Stimulated activated CD4-positive, alpha-beta T cell treated with anti-CD3 and anti-CD28 coated beads, TNF-alpha, amount 100 ng/mL, for 24 hours (primary cell): ENCODE measurements around the gene GRAMD4.
"Not testable (repeated sequence)": the region's sequence is repeated elsewhere in the genome, so short reads cannot be mapped to it uniquely, and the experiment has no call there.

Source experiments
- DNase-seq, 3 experiments: peaks; one replicate each; pipeline ENCODE4 v3.0.0-alpha.2; 2020; ENCODE audit warnings: low read depth in 3 of 3

The GRAMD4 gene

DNA sequence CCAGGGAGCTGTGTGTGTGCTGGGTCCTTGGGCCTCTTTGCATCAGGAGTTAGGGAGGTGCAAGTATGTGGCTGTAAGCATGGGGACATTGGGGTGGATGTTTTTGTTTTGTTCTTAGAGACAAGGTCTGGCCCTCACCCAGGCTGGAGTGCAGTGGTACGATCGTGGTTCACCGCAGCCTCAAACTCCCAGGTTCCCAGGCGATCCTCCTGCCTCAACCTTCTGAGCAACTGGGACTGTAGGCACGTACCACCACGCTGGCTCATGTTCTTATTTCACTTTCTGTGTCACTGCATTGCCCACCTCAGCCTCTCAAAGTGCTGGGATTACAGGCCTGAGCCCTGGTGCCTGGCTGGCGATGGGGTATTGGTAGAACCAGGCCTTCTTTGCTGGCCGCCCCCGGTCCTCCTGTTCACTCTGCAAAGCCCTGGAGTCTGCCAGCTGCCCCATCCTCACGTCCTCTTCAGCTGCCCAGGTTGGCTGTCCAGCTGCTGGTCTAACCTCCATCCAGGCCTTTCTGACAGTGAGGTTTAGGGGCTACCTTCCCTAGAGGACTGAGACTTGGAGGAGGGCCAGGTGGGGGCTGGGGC lies 851 bp upstream of the GRAMD4 start:
- DNase-seq: no peak

DNA sequence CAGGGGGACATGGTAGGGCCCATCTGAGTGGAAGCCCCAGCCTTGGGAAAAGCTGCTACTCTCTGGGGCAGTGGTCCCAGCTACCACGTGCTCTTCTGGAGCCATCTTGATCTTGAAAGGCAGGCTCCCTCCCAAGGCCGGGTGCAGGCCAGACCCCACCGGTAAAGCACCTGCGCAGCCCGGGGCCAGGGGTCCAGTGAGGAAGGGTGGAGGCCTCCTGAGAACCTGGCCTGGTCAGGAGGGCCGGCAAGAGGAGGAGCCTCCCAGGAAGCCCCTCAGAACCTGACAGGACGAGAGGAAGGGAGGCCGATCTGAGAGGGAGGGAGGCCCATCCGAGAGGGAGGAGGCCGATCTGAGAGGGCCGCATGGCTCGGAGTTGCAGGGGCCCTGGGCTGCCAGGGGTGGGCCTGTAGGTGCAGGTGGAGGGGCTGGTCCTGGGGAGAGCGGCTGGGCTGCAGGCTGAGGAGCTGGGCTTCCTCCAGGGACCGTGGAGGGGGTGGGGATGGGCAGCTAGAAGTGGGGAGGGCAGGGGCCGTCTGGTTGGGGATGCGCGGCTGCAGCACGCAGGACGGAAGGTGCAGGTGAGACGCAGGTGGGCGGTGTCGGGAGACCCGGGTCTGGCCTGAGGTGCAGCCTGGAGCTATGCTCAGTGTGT lies 529 bp downstream of the GRAMD4 start:
- DNase-seq: no peak

DNA sequence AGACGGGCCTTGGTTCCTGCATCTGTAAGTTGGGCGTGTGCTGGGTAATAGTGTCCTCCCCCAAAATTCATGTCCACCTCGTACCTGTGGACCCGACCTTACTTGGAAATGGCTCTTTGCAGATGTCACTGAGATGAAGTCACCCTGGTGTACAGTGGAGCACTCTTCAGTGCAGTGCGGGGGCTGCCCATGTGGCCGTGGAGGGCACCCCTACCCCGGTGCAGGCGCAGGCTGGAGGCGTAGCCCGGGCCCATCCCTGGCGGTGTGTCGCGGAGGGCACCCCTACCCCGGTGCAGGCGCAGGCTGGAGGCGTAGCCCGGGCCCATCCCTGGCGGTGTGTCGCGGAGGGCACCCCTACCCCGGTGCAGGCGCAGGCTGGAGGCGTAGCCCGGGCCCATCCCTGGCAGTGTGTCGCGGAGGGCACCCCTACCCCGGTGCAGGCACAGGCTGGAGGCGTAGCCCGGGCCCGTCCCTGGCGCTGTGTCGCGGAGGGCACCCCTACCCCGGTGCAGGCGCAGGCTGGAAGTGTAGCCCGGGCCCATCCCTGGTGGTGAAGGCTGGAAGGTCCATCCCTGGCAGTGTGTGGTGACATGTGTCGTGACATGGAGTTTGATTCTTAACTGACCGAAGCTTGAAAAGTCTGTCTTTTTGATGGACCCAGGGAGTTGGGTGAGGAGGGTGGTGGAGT lies 1.2 kb downstream of the GRAMD4 start:
- not testable (repeated sequence) for DNase-seq

DNA sequence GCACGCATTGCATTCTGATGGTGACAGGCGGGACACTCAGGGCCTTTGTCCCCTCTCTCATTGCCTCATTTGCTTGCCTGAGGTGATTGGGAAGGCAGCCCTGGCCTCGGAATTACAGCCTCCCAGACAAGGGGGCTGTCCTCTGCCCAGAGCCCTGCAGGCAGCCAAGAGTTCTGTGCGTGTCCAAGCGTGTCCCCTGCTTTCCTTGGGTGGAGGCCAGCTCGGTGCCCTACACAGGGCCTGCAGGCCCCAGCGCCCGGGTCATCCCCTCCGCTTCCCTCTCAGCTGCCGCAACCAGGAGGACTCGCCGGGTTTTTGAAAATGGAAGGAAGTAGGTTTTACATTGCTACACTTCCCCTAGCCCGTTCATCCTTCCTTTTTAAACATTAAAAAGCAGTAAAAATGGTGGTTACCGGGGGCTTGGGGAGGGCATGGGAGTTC lies 1.9 kb downstream of the GRAMD4 start:
- DNase-seq: no peak

DNA sequence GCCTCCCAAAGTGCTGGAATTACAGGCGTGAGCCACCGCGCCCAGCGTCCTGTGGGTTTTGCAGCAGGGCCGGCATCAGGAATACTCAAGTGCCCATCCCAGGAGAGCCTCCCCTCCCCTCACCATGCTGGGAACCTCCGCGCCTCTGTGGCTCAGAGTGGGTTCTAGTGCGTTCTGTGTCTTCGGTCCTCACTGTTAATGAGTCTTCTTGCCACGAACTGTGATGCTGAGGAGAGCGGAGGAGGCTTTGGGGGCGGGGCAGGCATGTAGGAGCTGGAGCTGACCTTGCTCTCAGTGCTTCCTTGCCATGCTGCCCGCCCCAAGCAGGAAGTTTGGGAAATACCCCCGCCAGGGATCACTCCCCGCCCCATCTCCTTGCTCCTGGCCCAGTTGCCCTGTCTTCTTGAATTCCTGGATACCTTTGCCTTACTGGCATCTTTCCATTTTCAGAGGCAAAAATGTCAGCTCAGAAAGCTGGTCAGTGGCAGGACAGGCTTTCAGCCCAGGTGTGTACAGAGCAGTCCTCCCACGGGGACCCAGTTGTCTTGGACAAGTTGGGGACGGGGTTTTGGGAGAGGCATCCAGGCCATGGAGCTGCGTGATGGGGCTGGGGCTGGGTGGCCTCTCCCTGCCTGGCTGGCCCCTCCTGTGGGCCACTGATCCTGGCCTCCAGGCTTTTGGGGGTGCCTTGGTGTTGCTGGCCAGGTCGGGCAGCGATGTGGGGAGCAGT lies 5.1 kb downstream of the GRAMD4 start:
- DNase-seq: no peak

DNA sequence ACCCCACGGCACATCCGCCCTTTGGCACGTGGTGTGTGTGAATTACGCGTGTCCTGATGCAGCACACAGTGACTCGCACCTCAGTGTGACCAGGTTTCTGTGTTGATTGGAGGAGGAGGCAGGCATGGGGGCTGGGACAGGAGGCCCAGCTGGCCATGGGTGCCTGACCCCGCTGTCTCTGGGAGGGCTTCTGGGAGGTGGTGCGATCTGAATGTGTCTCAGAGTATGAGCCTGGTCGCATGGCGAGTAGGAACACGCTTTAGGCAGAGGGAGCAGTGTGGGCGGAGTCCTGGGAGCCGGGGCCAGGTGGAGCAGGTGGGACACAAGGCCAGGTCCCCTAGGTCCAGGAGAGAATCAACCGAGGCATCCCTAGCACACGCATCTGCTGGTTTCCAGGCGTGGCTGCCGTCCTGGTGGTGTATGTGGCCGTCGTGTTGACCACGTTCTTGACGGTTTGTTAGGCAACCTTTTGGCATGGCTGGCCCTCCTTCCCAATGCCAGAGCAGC lies 5.7 kb downstream of the GRAMD4 start:
- DNase-seq: no peak

DNA sequence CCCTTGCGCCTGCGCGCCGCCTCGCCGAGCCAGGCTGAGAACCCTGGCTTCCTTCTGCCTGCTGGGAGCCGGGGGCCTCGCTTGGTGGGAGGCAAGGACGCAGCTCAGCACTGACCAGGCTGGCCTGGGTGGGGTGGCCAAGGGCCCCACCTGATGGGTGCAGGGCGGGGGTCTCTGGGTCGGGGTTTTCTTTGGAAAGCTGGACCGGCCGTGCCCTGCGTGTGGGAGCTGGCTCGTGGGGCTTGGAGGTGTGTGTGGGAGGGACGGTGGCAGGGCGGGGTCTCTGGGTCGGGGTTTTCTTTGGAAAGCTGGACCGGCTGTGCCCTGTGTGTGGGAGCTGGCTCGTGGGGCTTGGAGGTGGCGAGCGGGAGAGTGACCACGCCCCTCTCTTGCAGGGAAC lies 6.2 kb downstream of the GRAMD4 start:
- DNase-seq: no peak

DNA sequence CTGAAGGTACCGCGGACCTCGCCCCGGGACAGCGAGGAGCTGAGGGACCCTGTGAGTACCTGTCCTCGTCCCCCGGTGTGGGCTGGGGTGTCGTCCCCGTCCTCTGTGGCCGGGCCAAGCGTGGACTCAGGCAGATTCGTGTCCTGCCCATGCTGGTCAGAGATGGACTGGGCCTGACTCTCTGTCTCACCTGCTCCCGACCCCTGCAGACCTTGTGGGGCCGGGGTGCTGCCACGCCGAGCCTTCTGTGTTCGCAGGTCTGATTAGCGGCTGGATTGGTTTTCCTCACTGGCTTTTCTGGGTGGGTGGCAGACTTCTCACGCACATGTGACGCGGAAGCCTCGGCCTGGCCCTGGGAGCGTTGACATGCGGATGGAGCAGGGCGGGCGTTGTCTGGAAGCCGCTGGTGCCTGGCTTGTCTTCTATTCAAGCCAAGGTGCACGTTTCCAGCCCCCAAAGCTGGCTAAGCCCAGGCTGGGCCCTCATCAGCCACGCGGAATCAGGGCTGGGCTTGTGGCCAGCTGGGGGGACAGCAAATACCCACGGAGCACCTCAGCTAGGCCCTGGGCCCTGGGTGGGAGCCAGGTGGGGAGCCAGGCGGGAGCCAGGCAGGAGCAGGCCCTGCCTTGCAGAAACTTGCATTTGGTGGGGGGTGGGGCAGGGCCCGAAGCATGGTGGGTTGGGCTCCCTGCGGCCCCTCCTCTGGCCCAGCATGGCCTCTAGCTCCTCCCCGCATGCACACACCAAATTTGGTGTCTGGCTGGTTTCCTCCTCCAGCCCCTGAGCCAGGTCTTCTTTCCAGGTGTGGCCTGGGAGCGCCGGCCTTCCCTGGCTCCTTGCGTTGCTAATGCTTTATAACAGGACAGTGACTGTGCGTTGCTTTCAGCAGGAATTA lies 7.0 kb downstream of the GRAMD4 start:
- no peak for DNase-seq

DNA sequence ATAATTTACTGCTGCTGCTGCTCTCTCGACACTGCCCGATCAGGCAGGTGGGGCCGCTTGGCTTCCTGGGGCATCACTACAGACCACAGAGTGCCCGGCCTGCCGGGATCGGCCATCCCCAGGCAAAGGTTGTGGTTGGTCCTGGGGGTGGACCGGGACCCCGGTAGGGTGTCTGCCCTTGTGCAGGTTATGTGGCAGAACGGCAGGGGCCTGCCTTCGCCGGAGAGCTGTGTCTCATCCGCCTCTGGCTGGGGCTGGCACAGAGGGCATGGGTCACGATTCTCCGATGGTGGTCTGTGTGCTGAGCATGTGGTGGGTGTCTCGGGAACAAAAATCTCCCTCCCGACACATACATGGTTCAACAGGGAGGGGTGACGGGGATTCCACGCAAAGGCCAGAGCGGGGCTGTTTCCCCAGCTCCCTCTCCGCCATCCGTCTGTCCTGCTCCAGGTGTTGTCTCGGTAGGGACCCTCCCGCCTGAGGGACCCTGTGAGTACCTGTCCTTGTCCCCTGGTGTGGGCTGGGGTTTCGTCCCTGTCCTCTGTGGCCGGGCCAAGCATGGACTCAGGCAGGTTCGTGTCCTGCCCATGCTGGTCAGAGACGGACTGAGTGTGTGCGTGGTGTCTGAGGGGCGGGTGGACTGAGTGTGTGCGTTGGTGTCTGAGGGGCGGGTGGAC lies 7.8 kb downstream of the GRAMD4 start:
- no peak for DNase-seq

DNA sequence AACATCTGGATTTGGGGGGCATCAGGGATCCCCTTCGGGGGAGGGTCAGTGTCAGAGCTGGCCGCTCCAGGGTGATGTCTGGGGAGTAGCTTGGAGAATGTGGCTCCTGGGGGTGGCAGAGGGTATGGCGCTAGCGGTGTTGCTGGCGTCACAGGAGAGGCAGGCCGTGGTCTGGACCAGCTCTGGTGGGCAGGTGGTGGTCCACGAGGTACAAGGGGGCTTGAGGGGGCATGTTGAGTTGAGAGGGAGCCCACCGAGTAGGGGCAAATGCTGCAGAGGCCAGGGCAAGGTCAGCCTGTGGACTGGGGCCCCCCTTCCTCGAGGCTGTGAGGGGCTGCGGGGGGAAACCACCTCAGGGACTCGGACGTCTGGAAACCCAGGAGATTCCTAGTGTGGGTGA lies 8.6 kb downstream of the GRAMD4 start:
- no peak for DNase-seq

DNA sequence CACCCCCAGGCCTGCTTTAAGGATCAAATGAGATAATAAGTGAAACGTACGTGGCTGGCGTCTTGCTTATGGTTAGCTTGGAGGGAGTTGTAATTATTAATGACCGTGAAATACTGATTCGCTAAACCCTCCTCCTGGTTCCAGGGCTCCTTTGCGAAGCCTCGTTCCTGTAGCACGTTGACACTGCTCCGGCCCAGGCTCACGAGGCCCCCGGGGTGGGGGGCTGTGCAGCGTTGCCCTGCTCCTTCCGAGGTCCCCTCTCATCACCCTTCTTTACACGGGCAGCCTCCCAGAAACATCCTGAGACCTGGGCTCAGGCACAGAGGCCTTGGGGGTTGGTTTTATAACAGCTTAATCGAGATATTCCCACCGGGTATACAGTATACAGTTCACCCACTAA lies 9.1 kb downstream of the GRAMD4 start:
- no peak for DNase-seq

DNA sequence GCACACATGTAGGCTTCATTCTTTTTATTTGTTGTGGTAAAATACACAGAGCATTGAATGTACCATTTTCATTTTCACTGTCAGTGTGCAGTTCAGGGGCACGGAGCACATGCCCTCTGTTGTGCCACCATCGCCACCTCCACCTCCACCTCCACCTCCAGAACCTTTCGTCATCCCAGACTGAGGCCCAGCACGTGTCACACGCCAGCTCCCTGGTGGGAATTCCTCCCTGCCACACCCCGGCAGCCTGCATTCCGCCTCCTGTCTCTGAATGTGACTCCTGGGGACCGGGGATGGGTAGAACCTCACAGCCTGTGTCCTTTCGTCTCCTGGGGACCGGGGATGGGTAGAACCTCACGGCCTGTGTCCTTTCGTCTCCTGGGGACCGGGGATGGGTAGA lies 10.9 kb downstream of the GRAMD4 start:
- no peak for DNase-seq

DNA sequence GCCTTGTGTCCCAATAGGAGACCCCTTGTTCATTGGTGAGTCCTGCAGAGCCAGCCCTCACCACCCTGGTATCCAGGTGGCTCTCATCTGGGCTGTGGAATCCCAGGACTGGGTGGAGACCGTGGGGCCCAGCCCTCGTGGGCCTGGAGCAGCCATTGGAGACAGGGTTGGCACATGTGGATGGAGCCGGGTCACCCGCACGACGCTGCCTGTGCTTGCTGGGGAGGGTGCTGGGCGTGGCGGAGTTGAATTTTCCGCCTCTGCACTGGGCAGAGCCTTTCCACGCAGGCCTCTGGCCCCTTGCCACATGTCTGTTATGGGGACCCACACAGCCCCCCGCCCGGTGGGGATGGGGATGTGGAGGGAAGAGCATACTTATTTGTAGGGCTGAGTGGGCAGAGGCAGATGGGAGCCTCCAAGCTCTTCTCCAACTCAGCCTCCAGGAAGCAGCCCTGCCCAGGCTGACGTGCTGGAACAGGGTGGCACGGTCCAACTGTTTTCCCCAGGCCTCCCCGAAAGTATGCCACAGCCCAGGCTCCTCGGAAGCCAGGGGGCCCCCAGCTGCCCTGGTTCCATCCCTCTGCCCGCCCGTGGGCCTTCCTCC lies 12.6 kb downstream of the GRAMD4 start:
- DNase-seq: no peak

DNA sequence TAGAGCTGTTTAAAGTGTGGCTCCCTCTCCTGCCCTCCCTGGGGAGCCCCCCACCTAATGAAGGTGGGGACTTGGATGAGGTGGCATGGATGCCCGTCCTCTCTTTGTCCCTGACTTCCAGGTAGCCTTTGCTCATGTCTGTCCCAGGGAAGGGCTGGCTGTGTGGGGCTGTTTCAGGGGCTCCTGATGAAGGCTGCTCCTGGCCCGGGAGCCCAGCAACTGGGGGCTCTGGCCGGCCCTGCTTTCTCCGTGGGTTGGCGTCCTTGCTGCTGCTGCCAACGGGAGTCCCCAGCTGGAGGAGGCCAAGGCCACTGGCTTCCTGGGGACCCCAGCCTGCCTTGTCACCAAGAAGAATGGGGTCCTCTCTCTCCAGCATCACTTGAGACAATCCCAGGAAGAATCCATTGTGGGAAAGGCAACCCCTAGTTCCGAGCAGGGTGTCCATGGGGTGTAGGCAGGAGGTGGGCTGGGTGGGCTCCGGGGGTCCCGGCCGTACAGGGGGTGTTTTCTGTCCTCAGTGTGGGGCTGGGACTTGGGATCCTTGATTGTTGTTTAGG lies 13.2 kb downstream of the GRAMD4 start:
- no peak for DNase-seq

DNA sequence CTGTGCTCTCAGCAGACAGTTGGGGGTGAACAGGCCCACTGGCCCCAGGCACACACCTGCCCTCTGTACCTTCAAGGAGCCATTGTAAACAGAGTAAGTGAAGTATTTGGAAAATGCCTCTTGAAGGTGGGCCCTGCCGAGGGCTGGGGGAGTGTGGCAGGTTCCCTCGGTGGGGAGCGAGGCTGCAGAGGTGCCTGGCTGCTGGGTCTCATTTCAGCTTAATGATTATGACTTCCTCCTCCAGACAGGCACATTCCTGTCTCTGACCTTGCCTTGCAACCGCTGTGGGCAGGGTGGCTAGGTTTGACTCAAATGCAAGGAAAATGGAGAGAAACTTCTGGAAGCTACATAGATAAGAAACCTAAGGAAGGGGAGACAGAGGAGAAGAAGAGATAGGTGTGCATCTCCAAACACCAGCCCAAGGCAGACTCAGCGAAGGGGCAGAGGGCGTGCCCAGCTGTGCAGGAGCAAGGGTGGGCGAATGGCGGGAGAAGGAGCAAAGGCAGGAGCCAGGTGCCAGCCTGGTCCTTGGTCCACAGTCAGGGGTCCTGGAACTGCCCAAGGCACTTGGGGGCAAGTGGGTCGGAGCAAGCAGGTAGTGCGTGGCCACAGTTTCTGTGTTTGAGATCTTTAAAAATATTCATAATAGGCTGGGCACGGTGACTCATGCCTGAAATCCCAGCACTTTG lies 14.0 kb downstream of the GRAMD4 start:
- no peak for DNase-seq

DNA sequence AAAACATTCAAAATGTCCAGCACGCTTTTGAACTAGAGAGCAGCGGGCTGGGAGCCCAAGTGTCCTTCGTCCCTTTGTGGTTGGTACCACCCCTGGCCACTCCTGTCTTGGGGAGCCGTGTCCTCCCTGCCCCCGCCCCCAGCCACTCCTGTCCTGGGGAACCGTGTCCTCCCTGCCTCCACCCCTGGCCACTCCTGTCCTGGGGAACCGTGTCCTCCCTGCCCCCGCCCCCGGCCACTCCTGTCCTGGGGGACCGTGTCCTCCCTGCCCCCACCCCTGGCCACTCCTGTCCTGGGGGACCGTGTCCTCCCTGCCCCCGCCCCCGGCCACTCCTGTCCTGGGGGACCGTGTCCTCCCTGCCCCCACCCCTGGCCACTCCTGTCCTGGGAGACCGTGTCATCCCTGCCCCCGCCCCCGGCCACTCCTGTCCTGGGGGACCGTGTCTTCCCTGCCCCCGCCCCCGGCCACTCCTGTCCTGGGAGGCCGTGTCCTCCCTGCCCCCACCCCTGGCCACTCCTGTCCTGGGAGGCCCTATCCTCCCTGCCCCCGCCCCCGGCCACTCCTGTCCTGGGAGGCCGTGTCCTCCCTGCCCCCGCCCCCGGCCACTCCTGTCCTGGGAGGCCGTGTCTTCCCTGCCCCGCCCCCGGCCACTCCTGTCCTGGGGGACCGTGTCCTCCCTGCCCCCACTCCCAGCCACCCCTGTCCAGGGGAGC lies 14.9 kb downstream of the GRAMD4 start:
- not testable (repeated sequence) for DNase-seq

DNA sequence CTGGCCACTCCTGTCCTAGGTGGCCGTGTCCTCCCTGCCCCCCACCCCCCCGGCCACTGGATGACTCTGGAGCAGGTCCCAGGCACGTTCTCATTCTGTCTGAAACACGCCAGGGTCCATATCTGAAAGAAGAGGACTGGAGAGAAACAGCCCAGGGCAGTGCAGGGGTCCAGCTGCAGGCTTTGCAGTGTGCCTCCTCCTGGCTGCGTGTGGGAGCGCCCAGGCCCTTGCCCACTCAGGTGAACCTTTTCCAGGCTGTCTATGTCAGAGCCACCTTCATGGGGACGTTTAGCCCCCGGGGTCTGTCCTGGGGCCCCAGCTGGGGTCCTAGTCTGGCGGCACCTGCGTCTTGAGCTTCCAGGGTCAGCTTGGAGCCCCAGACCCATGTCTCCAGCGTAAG lies 15.6 kb downstream of the GRAMD4 start:
- no peak for DNase-seq

DNA sequence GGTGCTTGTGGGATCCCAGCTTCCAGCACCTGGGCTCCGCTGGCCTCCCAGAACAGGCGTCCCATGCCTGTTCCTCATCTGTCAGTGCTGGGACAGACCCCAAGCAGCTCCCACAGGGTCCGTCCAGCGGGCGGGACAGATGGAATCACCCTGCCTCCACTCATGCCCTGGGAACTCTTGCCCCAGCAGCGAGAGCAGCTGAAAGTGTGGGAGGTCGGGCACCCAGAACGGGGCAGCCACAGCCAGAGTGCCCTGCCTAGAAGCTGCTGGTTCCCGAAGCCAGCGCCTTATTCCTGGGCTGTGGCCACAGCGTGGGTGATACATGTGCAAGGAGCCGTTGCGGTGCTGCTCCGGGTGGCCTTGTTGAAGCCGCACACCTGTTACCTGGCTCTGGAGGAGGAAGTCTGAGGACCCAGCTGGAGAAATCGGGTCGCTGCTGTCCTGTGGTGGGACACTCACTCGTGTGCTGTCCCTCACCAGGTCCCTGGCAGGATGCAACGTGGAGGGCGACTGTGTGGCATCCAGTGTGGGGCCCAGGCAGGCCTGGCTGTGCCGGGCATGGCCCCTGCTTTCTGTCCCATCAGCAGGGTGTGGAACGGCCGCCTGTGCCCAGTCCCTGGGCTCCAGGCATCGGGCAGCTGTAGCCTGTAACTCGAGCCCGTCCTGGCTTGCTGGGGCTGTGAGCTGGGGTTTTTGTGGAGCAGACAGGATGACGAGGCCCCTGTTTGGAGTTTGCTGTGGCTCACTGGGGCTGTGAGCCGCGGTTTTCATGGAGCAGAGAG lies 16.2 kb downstream of the GRAMD4 start:
- DNase-seq: no peak
